Activated naive CD8-positive, alpha-beta T cell treated with anti-CD3 and anti-CD28 coated beads for 36 hours (primary cell): ENCODE results near the gene ERC2. TPM values are rescaled to one million over a fixed set of nuclear protein-coding genes. Genes with fewer than 3 reads are reported as not detected.

Source experiments
- DNase-seq: peaks from one replicate; pipeline ENCODE4 v3.0.0; 2021
- H3K27ac Mint-ChIP-seq: one replicate; pipeline ENCODE4 v1.8.0; 2022; ENCODE audit warnings: mild to moderate bottlenecking, moderate library complexity, mixed read lengths
- H3K27me3 Mint-ChIP-seq: one replicate; pipeline ENCODE4 v1.8.0; 2022; ENCODE audit warnings: mild to moderate bottlenecking, mixed read lengths
- H3K36me3 Mint-ChIP-seq: one replicate; pipeline ENCODE4 v1.8.0; 2021; ENCODE audit warnings: mild to moderate bottlenecking, mixed read lengths
- H3K4me1 Mint-ChIP-seq: one replicate; pipeline ENCODE4 v1.8.0; 2021; ENCODE audit warnings: mixed read lengths
- H3K4me3 Mint-ChIP-seq: one replicate; pipeline ENCODE4 v1.8.0; 2022; ENCODE audit warnings: mild to moderate bottlenecking, moderate library complexity, mixed read lengths
- H3K9me3 Mint-ChIP-seq: one replicate; pipeline ENCODE4 v1.8.0; 2022; ENCODE audit warnings: mixed read lengths
- total RNA-seq, 2 experiments: library from RNA; stranded (reverse); gene quantifications; one replicate each; pipeline ENCODE4 v1.2.3, GENCODE V29; 2021

The ERC2 gene
- total RNA-seq, 2 experiments from 2014 or later = not detected

GRCh38 chr3:55624238-55624637 is 844.0 kb downstream of the ERC2 start:
- Mint-ChIP-seq H3K36me3 (no peaks in the 10 kb centered on the region), H3K4me1 (no peaks in the 10 kb centered on the region), H3K9me3 (no peaks in the 10 kb centered on the region)

GRCh38 chr3:55623786-55624185 is 844.5 kb downstream of the ERC2 start:
- H3K4me3 Mint-ChIP-seq = no peak overlapping the region
- DNase-seq = no peak
- no peaks in the 10 kb centered on the region for H3K36me3 Mint-ChIP-seq
- no peaks in the 10 kb centered on the region for H3K9me3 Mint-ChIP-seq
- peaks cover 15% of the 10 kb centered on the region for H3K27me3 Mint-ChIP-seq
- no peak overlapping the region for H3K27ac Mint-ChIP-seq
- H3K4me1 Mint-ChIP-seq = no peaks in the 10 kb centered on the region

More at GRCh38 chr3:55624238-55624637, 844.0 kb downstream of the ERC2 start:
- no peak overlapping the region for H3K27ac Mint-ChIP-seq
- H3K4me3 Mint-ChIP-seq = no peak overlapping the region
- DNase-seq = no peak
- H3K27me3 Mint-ChIP-seq = peaks cover 15% of the 10 kb centered on the region

DNA sequence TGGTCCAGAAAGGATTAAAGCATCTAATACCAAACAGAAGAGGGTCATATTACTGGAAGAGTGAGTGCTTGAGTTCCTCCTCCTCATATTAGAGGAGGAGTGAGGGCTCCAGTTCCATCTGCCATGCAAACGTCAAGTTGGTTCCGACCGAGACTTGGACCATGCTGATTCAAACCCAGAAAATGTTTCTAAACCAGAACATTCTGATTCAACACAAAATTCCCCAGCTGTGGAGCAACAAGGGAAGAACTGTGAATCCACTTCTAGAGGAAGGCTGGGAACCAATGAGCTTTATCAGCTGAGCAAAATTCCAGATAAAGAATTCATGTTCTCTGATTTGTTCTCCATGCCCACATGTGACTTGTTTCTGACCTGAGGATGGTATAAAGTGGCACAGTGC is 845.5 kb downstream of the ERC2 start:
- Mint-ChIP-seq H3K36me3 (no peaks in the 10 kb centered on the region), H3K27me3 (peaks cover 15% of the 10 kb centered on the region), H3K4me3 (no peak overlapping the region), H3K27ac (no peak overlapping the region), H3K9me3 (no peaks in the 10 kb centered on the region), H3K4me1 (no peaks in the 10 kb centered on the region)
- DNase-seq = no peak

DNA sequence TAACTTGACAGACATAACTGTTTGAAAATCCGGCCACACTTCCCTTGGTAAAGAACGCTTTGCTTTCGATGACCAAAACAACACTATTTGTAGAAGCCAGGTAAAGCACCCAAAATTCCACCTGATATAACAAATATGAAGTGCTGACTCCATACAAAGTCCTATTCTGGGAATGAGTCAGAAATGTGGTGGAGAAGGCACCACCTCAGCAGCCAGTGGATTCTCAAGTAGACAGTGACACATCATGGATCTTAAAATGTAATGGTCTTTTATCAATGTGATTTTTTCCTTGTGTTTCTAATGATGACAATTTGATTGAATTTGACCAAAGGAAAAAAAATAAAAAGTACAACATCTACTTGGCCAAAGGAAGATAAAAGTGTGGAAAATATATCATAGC is 846.2 kb downstream of the ERC2 start:
- no peak for DNase-seq
- no peaks in the 10 kb centered on the region for H3K9me3 Mint-ChIP-seq
- H3K4me3 Mint-ChIP-seq = no peak overlapping the region
- no peak overlapping the region for H3K27ac Mint-ChIP-seq
- no peaks in the 10 kb centered on the region for H3K36me3 Mint-ChIP-seq
- H3K27me3 Mint-ChIP-seq = peaks cover 15% of the 10 kb centered on the region
- no peaks in the 10 kb centered on the region for H3K4me1 Mint-ChIP-seq

- no peak overlapping the region for H3K27ac Mint-ChIP-seq
- no peaks in the 10 kb centered on the region for H3K36me3 Mint-ChIP-seq
- no peaks in the 10 kb centered on the region for H3K4me1 Mint-ChIP-seq
- no peak for DNase-seq
- no peaks in the 10 kb centered on the region for H3K9me3 Mint-ChIP-seq
- peaks cover 15% of the 10 kb centered on the region for H3K27me3 Mint-ChIP-seq
- no peak overlapping the region for H3K4me3 Mint-ChIP-seq
These were observed 846.6 kb downstream of the ERC2 start for GRCh38 chr3:55621648-55622047.

DNA sequence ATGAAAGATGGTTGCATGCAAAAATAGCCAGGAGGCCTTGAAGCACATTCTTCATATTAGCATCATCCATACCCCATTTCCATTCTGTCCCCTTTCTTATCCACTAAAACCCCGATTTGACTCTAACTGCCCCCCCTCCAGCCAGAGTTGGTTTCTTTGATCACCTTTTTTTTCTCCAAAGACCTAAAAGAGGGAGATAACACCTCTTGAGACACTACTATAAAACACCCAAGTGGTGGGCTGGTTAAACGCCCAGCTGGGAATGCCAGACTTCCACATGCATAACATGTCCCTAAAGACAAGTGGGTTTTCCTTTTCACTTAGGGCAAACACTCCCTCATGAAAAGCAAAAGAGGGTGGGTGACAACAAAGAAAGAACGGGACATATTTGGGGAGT is 847.2 kb downstream of the ERC2 start:
- H3K9me3 Mint-ChIP-seq = no peaks in the 10 kb centered on the region
- no peak overlapping the region for H3K4me3 Mint-ChIP-seq
- no peak for DNase-seq
- no peaks in the 10 kb centered on the region for H3K4me1 Mint-ChIP-seq
- no peaks in the 10 kb centered on the region for H3K36me3 Mint-ChIP-seq
- H3K27ac Mint-ChIP-seq = no peak overlapping the region
- H3K27me3 Mint-ChIP-seq = peaks cover 15% of the 10 kb centered on the region

DNA sequence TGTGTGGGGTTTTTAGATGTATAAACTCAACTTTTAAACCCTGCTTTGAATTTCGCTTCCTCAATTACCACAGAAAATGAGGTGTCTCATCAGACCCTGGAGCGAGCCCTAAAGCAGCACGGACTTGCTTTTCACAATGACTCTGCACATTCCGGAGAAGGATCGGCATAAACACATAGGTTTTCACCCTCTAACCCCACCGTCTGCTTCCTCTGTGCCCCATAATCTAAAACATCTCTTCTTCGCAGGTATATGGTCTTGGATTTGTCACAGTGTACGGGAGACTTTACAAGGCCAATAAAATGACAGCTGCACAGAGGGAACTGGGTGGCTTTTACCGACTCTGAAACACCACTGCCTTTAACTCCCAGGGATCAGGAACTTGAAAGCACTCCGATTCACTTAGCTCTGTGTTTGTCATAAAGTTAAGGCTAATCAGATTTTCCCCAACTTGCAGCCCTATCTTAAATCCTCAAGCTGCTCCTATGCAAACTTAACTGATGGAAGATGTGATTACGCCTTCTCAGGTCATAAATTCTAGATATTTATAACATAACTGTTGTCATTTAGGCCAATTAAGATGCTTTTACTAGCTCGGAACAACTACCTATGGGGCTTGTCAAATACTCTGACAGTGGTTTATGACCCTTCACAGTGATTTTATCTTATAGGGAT is 847.8 kb downstream of the ERC2 start:
- H3K27me3 Mint-ChIP-seq = peaks cover 15% of the 10 kb centered on the region
- no peaks in the 10 kb centered on the region for H3K9me3 Mint-ChIP-seq
- H3K4me1 Mint-ChIP-seq = no peaks in the 10 kb centered on the region
- no peaks in the 10 kb centered on the region for H3K36me3 Mint-ChIP-seq
- no peak for DNase-seq
- H3K27ac Mint-ChIP-seq = no peak overlapping the region
- no peak overlapping the region for H3K4me3 Mint-ChIP-seq

DNA sequence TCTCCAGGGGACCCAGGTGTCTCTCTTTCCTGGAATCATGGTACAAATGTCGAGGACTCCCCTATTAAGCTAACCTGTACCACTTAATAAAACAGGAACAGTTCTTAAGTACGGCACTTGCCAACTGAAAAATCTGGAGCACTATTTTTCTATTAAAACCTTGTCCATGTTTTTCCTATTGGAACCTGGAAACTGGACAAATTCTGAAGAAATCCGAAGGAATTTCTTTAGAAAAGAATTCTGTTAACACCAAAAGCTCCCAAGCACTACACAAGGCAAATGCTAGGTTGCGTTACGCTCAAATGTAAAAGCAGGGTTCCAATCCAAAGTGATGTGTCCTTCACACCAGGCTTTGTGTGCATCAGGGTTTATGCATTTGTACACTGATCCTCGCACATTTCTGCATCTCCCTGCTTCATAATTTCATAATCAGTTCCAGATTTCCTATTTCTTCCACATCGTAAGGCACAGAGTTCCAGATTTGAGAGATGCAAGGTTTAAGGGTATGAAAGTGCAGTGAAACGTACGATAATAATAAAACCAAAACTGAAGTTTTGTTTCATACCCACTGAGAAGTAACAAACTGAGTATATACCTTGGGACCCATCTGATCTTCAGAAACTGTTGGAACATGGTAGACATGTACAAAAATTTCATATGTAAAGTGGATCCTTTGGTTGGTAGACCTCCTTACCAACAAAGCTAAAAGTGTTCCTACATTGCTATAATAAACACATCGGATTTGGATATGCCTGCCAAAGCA is 849.0 kb downstream of the ERC2 start:
- Mint-ChIP-seq H3K27me3 (peaks cover 13% of the 10 kb centered on the region), H3K4me1 (no peaks in the 10 kb centered on the region), H3K4me3 (no peak overlapping the region), H3K9me3 (no peaks in the 10 kb centered on the region), H3K36me3 (no peaks in the 10 kb centered on the region), H3K27ac (no peak overlapping the region)
- no peak for DNase-seq

GRCh38 chr3:55617385-55617784 is 850.9 kb downstream of the ERC2 start:
- no peak for DNase-seq
- H3K27ac Mint-ChIP-seq = no peak overlapping the region
- H3K9me3 Mint-ChIP-seq = no peaks in the 10 kb centered on the region
- no peak overlapping the region for H3K4me3 Mint-ChIP-seq
- no peaks in the 10 kb centered on the region for H3K36me3 Mint-ChIP-seq
- no peaks in the 10 kb centered on the region for H3K4me1 Mint-ChIP-seq
- H3K27me3 Mint-ChIP-seq = peaks cover 10% of the 10 kb centered on the region

GRCh38 chr3:55616803-55617202 is 851.5 kb downstream of the ERC2 start:
- Mint-ChIP-seq H3K9me3 (no peaks in the 10 kb centered on the region), H3K36me3 (no peaks in the 10 kb centered on the region), H3K4me1 (no peaks in the 10 kb centered on the region), H3K4me3 (no peak overlapping the region), H3K27me3 (peaks cover 10% of the 10 kb centered on the region), H3K27ac (no peak overlapping the region)
- no peak for DNase-seq

DNA sequence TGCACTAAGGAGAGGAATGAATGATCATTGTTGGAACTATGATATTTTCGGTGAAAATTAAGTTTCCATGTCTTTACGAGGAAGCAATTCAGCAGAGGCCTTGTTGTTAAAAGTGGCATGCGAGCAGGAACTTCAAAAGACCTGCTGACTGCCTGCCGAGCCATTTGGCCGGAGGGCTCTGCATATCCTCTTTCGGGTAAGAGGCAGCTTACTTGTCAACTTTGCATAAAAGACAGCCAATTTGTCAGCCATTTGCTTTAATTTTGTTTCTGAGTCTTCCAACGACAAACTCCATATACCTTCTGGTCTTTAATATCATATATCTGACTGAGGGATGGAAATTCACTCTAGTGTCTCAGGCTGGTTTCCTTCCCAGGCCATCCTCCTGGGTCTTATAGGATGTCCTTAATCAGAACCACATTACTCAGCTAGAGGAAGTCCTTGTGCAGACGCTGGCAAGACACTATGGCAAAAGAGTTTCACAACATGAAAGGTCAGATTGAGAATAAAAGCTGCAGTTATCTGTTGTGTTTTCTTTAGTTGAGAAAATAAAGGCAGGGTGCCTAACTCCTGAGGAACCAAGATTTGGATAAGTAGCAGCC is 852.5 kb downstream of the ERC2 start:
- no peak overlapping the region for H3K27ac Mint-ChIP-seq
- H3K4me3 Mint-ChIP-seq = no peak overlapping the region
- no peaks in the 10 kb centered on the region for H3K9me3 Mint-ChIP-seq
- H3K27me3 Mint-ChIP-seq = peaks cover 7% of the 10 kb centered on the region
- DNase-seq = no peak
- no peaks in the 10 kb centered on the region for H3K4me1 Mint-ChIP-seq
- no peaks in the 10 kb centered on the region for H3K36me3 Mint-ChIP-seq

DNA sequence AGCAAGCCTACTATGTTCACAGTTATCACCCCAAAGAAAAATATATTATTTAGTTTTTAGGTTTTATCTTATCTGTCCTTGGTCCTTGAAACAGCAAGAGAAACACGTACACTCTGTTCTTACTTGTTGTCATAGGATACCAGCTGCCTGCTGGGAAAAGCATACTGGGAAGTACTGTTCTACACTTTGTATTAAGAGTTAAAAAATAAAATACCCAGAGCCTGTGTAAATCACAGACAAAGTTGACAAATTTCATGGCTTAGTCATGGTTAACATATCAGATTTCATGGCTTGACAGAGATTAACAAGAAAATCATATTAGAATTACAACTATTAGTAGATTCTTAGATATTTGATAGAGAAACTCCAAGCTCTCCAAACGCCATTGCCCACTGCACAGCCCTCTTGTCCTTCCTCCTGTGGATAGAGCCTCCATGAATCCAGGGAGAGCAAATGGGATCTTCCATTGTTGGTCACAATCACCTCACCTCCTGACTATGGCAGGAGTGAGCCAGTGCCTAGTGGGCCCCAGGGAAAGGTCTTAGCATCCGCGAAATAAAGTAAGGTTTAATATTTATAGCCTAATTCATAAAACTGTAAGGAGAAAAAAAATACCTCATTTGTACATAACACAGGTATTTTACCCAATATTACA is 853.1 kb downstream of the ERC2 start:
- peaks cover under 1% of the 10 kb centered on the region for H3K27me3 Mint-ChIP-seq
- H3K36me3 Mint-ChIP-seq = no peaks in the 10 kb centered on the region
- no peaks in the 10 kb centered on the region for H3K9me3 Mint-ChIP-seq
- no peak overlapping the region for H3K4me3 Mint-ChIP-seq
- no peak for DNase-seq
- no peak overlapping the region for H3K27ac Mint-ChIP-seq
- H3K4me1 Mint-ChIP-seq = no peaks in the 10 kb centered on the region

- Mint-ChIP-seq H3K9me3 (no peaks in the 10 kb centered on the region), H3K36me3 (no peaks in the 10 kb centered on the region), H3K27ac (no peak overlapping the region), H3K4me3 (no peak overlapping the region), H3K4me1 (no peaks in the 10 kb centered on the region), H3K27me3 (no peaks in the 10 kb centered on the region)
- no peak for DNase-seq
These were observed 857.1 kb downstream of the ERC2 start for GRCh38 chr3:55611121-55611520.

GRCh38 chr3:55609230-55609827 is 858.9 kb downstream of the ERC2 start:
- Mint-ChIP-seq H3K4me3 (no peak overlapping the region), H3K27me3 (no peaks in the 10 kb centered on the region), H3K27ac (no peak overlapping the region)

More at GRCh38 chr3:55609230-55609827, 858.9 kb downstream of the ERC2 start:
- Mint-ChIP-seq H3K4me1 (no peaks in the 10 kb centered on the region), H3K36me3 (no peaks in the 10 kb centered on the region), H3K9me3 (no peaks in the 10 kb centered on the region)
- no peak for DNase-seq
